ENCODE data around the gene INTS12.
"Not testable (repeated sequence)": the region's sequence is repeated elsewhere in the genome, so short reads cannot be mapped to it uniquely, and the experiment has no call there.

Gene INTS12

GRCh38 chr4:105714932-105715331, 6.4 kb upstream of the INTS12 start:
- no peak overlapping the region for H3K4me3 ChIP-seq (ENCODE audit: low read length)
- 89% methylated on average over 1 of the region's 1 CpG for WGBS
- H3K4me1 ChIP-seq (ENCODE audit: insufficient read depth, low read length) = peaks cover 7% of the 10 kb centered on the region
- no peak overlapping the region for H3K9ac ChIP-seq (ENCODE audit: low read depth, low read length)
- peaks cover 23% of the 10 kb centered on the region for H3K36me3 ChIP-seq (ENCODE audit: insufficient read depth, low read length)
- H3K9me3 ChIP-seq (ENCODE audit: insufficient read depth, low read depth, low read length) = no peaks in the 10 kb centered on the region
- H3K27ac ChIP-seq (ENCODE audit: low read depth, low read length) = no peak overlapping the region
- H3K27me3 ChIP-seq (ENCODE audit: insufficient read depth, low read length) = no peaks in the 10 kb centered on the region

- WGBS = 89% methylated on average over 5 of the region's 5 CpGs
- Histone ChIP-seq H3K9ac (ENCODE audit: low read depth, low read length) (no peak overlapping the region), H3K27me3 (ENCODE audit: insufficient read depth, low read length) (no peaks in the 10 kb centered on the region), H3K27ac (ENCODE audit: low read depth, low read length) (no peak overlapping the region), H3K4me1 (ENCODE audit: insufficient read depth, low read length) (peaks cover 12% of the 10 kb centered on the region), H3K4me3 (ENCODE audit: low read length) (no peak overlapping the region), H3K36me3 (ENCODE audit: insufficient read depth, low read length) (peaks cover 14% of the 10 kb centered on the region), H3K9me3 (ENCODE audit: insufficient read depth, low read depth, low read length) (no peaks in the 10 kb centered on the region)
Measured at GRCh38 chr4:105714071-105714521, 5.6 kb upstream of the INTS12 start.

GRCh38 chr4:105712766-105713165, 4.3 kb upstream of the INTS12 start:
- no peak overlapping the region for H3K27ac ChIP-seq (ENCODE audit: low read depth, low read length)
- no peak overlapping the region for H3K9ac ChIP-seq (ENCODE audit: low read depth, low read length)
- no peak overlapping the region for H3K4me3 ChIP-seq (ENCODE audit: low read length)
- H3K4me1 ChIP-seq (ENCODE audit: insufficient read depth, low read length) = peaks cover 12% of the 10 kb centered on the region
- 92% methylated on average over 2 of the region's 2 CpGs for WGBS
- H3K27me3 ChIP-seq (ENCODE audit: insufficient read depth, low read length) = no peaks in the 10 kb centered on the region
- no peaks in the 10 kb centered on the region for H3K9me3 ChIP-seq (ENCODE audit: insufficient read depth, low read depth, low read length)
- peaks cover 4% of the 10 kb centered on the region; the same call in 1 of the 2 replicates for H3K36me3 ChIP-seq (ENCODE audit: insufficient read depth, low read length)

GRCh38 chr4:105710678-105711077, 2.2 kb upstream of the INTS12 start:
- 95% methylated on average over 6 of the region's 6 CpGs for WGBS
- no peaks in the 10 kb centered on the region for H3K36me3 ChIP-seq (ENCODE audit: insufficient read depth, low read length)
- H3K9ac ChIP-seq (ENCODE audit: low read depth, low read length) = no peak overlapping the region
- H3K9me3 ChIP-seq (ENCODE audit: insufficient read depth, low read depth, low read length) = no peaks in the 10 kb centered on the region
- no peak overlapping the region for H3K27ac ChIP-seq (ENCODE audit: low read depth, low read length)
- H3K4me1 ChIP-seq (ENCODE audit: insufficient read depth, low read length) = peaks cover 18% of the 10 kb centered on the region
- no peak overlapping the region for H3K4me3 ChIP-seq (ENCODE audit: low read length)
- H3K27me3 ChIP-seq (ENCODE audit: insufficient read depth, low read length) = no peaks in the 10 kb centered on the region

- H3K9ac ChIP-seq (ENCODE audit: low read depth, low read length) = peak overlapping the region; percentile 93; the same call in 1 of the 2 replicates
- H3K27ac ChIP-seq (ENCODE audit: low read depth, low read length) = no peak overlapping the region
- peak overlapping the region; percentile 99 for H3K4me3 ChIP-seq (ENCODE audit: low read length)
- H3K9me3 ChIP-seq (ENCODE audit: insufficient read depth, low read depth, low read length) = no peaks in the 10 kb centered on the region
- WGBS = 82% methylated on average over 12 of the region's 16 CpGs
- peaks cover 18% of the 10 kb centered on the region for H3K4me1 ChIP-seq (ENCODE audit: insufficient read depth, low read length)
- no peaks in the 10 kb centered on the region for H3K27me3 ChIP-seq (ENCODE audit: insufficient read depth, low read length)
- H3K36me3 ChIP-seq (ENCODE audit: insufficient read depth, low read length) = no peaks in the 10 kb centered on the region
Measured at GRCh38 chr4:105710012-105710600, 1.6 kb upstream of the INTS12 start.

- WGBS = 2% methylated on average over 10 of the region's 11 CpGs
- peak overlapping the region; percentile 99 for H3K4me3 ChIP-seq (ENCODE audit: low read length)
- no peaks in the 10 kb centered on the region for H3K9me3 ChIP-seq (ENCODE audit: insufficient read depth, low read depth, low read length)
- no peaks in the 10 kb centered on the region for H3K27me3 ChIP-seq (ENCODE audit: insufficient read depth, low read length)
- no peaks in the 10 kb centered on the region for H3K36me3 ChIP-seq (ENCODE audit: insufficient read depth, low read length)
- H3K4me1 ChIP-seq (ENCODE audit: insufficient read depth, low read length) = peaks cover 18% of the 10 kb centered on the region
- H3K27ac ChIP-seq (ENCODE audit: low read depth, low read length) = peak overlapping the region; percentile 89
- peak overlapping the region; percentile 93 for H3K9ac ChIP-seq (ENCODE audit: low read depth, low read length)
Measured at GRCh38 chr4:105709081-105709450, 577 bp upstream of the INTS12 start.

- no peaks in the 10 kb centered on the region for H3K27me3 ChIP-seq (ENCODE audit: insufficient read depth, low read length)
- H3K4me1 ChIP-seq (ENCODE audit: insufficient read depth, low read length) = peaks cover 18% of the 10 kb centered on the region
- H3K4me3 ChIP-seq (ENCODE audit: low read length) = peak overlapping the region; percentile 99
- H3K36me3 ChIP-seq (ENCODE audit: insufficient read depth, low read length) = no peaks in the 10 kb centered on the region
- H3K9ac ChIP-seq (ENCODE audit: low read depth, low read length) = peak overlapping the region; percentile 93
- no peaks in the 10 kb centered on the region for H3K9me3 ChIP-seq (ENCODE audit: insufficient read depth, low read depth, low read length)
- 38% methylated on average over 6 of the region's 7 CpGs for WGBS
- H3K27ac ChIP-seq (ENCODE audit: low read depth, low read length) = no peak overlapping the region; the same call in 1 of the 2 replicates
Measured at GRCh38 chr4:105707782-105708180, 708 bp downstream of the INTS12 start.

- H3K9me3 ChIP-seq (ENCODE audit: insufficient read depth, low read depth, low read length) = no peaks in the 10 kb centered on the region
- H3K4me3 ChIP-seq (ENCODE audit: low read length) = no peak overlapping the region
- no peak overlapping the region for H3K9ac ChIP-seq (ENCODE audit: low read depth, low read length)
- WGBS = 89% methylated on average over 2 of the region's 2 CpGs
- H3K36me3 ChIP-seq (ENCODE audit: insufficient read depth, low read length) = peaks cover 34% of the 10 kb centered on the region
- no peaks in the 10 kb centered on the region for H3K27me3 ChIP-seq (ENCODE audit: insufficient read depth, low read length)
- no peaks in the 10 kb centered on the region for H3K4me1 ChIP-seq (ENCODE audit: insufficient read depth, low read length)
- H3K27ac ChIP-seq (ENCODE audit: low read depth, low read length) = no peak overlapping the region
Measured at GRCh38 chr4:105698607-105699006, 9.9 kb downstream of the INTS12 start.

GRCh38 chr4:105695832-105696231, 12.7 kb downstream of the INTS12 start:
- not testable (repeated sequence) for H3K27ac ChIP-seq (ENCODE audit: low read depth, low read length); H3K27me3 ChIP-seq (ENCODE audit: insufficient read depth, low read length); H3K4me1 ChIP-seq (ENCODE audit: insufficient read depth, low read length); H3K4me3 ChIP-seq (ENCODE audit: low read length); H3K9ac ChIP-seq (ENCODE audit: low read depth, low read length); H3K9me3 ChIP-seq (ENCODE audit: insufficient read depth, low read depth, low read length)
- 95% methylated on average over 8 of the region's 8 CpGs for WGBS
- H3K36me3 ChIP-seq (ENCODE audit: insufficient read depth, low read length) = peaks cover 58% of the 10 kb centered on the region

GRCh38 chr4:105694812-105695211, 13.7 kb downstream of the INTS12 start:
- not testable (repeated sequence) for H3K4me3 ChIP-seq (ENCODE audit: low read length); H3K27ac ChIP-seq (ENCODE audit: low read depth, low read length); H3K27me3 ChIP-seq (ENCODE audit: insufficient read depth, low read length); H3K4me1 ChIP-seq (ENCODE audit: insufficient read depth, low read length); H3K9ac ChIP-seq (ENCODE audit: low read depth, low read length); H3K9me3 ChIP-seq (ENCODE audit: insufficient read depth, low read depth, low read length)
- H3K36me3 ChIP-seq (ENCODE audit: insufficient read depth, low read length) = peaks cover 62% of the 10 kb centered on the region
- 97% methylated on average over 4 of the region's 5 CpGs for WGBS

GRCh38 chr4:105686571-105686970, 21.9 kb downstream of the INTS12 start:
- Histone ChIP-seq H3K36me3 (ENCODE audit: insufficient read depth, low read length) (peaks cover 51% of the 10 kb centered on the region), H3K9ac (ENCODE audit: low read depth, low read length) (no peak overlapping the region), H3K4me1 (ENCODE audit: insufficient read depth, low read length) (no peaks in the 10 kb centered on the region), H3K4me3 (ENCODE audit: low read length) (no peak overlapping the region), H3K9me3 (ENCODE audit: insufficient read depth, low read depth, low read length) (no peaks in the 10 kb centered on the region), H3K27me3 (ENCODE audit: insufficient read depth, low read length) (no peaks in the 10 kb centered on the region), H3K27ac (ENCODE audit: low read depth, low read length) (no peak overlapping the region)
- WGBS = 98% methylated on average over 2 of the region's 2 CpGs

GRCh38 chr4:105683038-105683437, 25.5 kb downstream of the INTS12 start:
- 97% methylated on average over 4 of the region's 4 CpGs for WGBS
- Histone ChIP-seq H3K9me3 (ENCODE audit: insufficient read depth, low read depth, low read length) (no peaks in the 10 kb centered on the region), H3K9ac (ENCODE audit: low read depth, low read length) (no peak overlapping the region), H3K4me1 (ENCODE audit: insufficient read depth, low read length) (no peaks in the 10 kb centered on the region), H3K4me3 (ENCODE audit: low read length) (no peak overlapping the region), H3K36me3 (ENCODE audit: insufficient read depth, low read length) (peaks cover 38% of the 10 kb centered on the region), H3K27me3 (ENCODE audit: insufficient read depth, low read length) (no peaks in the 10 kb centered on the region), H3K27ac (ENCODE audit: low read depth, low read length) (no peak overlapping the region)
